ENCODE results near the gene ACAP2.

Gene ACAP2

GRCh38 chr3:195253923-195254432 is 188.8 kb downstream of the ACAP2 start:
- Histone ChIP-seq H3K79me2 (ENCODE audit: control insufficient read depth, insufficient read depth, low read length) (peaks cover 63% of the 10 kb centered on the region), H3K79me1 (ENCODE audit: low read length) (peaks cover 44% of the 10 kb centered on the region), H3K27me3 (ENCODE audit: insufficient read depth, low read length, poor library complexity) (no peaks in the 10 kb centered on the region), H3K56ac (ENCODE audit: low read length) (peak overlapping the region; percentile 63), H2BK120ac (ENCODE audit: low read depth, low read length) (no peak overlapping the region), H2BK5ac (ENCODE audit: low read length) (no peak overlapping the region), H4K5ac (ENCODE audit: low read length) (no peak overlapping the region), H3K23ac (ENCODE audit: low read length) (no peak overlapping the region), H3K36me3 (ENCODE audit: control insufficient read depth, insufficient read depth, low read length) (no peaks in the 10 kb centered on the region), H3K4me1 (ENCODE audit: control insufficient read depth, low read depth, low read length) (peaks cover 6% of the 10 kb centered on the region), H3K4me2 (ENCODE audit: low read length) (no peak overlapping the region), H3K27ac (ENCODE audit: low read depth, low read length) (no peak overlapping the region), H3K4me3 (ENCODE audit: low read length) (no peak overlapping the region), H3K4ac (ENCODE audit: low read depth, low read length) (no peak overlapping the region), H2AK5ac (ENCODE audit: low read length) (no peak overlapping the region), H3K18ac (ENCODE audit: low read length) (no peak overlapping the region), H4K8ac (ENCODE audit: low read depth, low read length) (no peak overlapping the region), H2BK15ac (replicated peaks; ENCODE audit: low read depth) (no peak overlapping the region), H3K9ac (ENCODE audit: low read length) (no peak overlapping the region)
- no CpG with 5 or more reads among the region's 10 CpGs for WGBS (ENCODE audit: extremely low coverage, insufficient coverage, low lambda C conversion rate)
- no peak for DNase-seq

DNA sequence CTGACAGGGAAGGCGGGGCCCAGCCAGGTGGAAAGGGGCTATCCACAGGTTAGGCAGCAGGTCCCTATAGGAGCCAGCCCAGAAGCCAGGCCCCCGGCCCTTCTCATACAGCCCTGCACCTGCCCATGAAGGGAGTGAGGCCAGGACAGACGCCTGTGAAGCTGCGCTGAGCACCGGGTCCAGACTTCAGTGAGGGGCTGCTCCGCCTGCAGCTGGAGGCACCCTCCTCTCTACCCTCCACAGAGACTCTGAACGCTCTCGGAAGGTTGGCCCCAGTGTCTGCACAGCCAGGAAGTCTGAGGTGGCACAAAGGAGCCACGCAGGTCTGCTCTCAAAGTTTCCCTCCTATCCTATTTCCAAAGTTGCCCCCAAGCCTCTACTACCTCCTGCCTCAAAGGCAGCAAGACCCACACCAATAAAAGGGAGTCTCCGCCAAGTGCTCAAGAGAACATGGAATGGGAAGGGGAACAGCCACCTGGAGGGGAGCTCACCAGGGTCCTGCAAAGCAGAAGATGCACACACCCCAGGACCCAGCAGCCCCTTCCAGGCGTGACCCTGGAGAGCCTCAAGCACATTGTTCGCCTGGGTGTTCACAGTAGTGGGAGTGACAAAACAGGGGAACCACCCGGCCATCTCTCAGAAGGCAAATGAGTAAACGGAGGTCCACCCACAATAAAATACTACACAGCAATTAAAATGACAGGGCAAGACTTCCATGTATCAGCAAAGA is 191.3 kb downstream of the ACAP2 start:
- Histone ChIP-seq H2BK120ac (ENCODE audit: low read depth, low read length) (no peak overlapping the region), H3K18ac (ENCODE audit: low read length) (no peak overlapping the region), H3K27ac (ENCODE audit: low read depth, low read length) (no peak overlapping the region), H2BK15ac (replicated peaks; ENCODE audit: low read depth) (no peak overlapping the region), H4K5ac (ENCODE audit: low read length) (no peak overlapping the region), H3K79me2 (ENCODE audit: control insufficient read depth, insufficient read depth, low read length) (peaks cover 53% of the 10 kb centered on the region), H4K8ac (ENCODE audit: low read depth, low read length) (no peak overlapping the region), H3K27me3 (ENCODE audit: insufficient read depth, low read length, poor library complexity) (no peaks in the 10 kb centered on the region), H3K4ac (ENCODE audit: low read depth, low read length) (no peak overlapping the region), H2AK5ac (ENCODE audit: low read length) (no peak overlapping the region), H3K9ac (ENCODE audit: low read length) (no peak overlapping the region), H3K79me1 (ENCODE audit: low read length) (peaks cover 37% of the 10 kb centered on the region), H3K36me3 (ENCODE audit: control insufficient read depth, insufficient read depth, low read length) (no peaks in the 10 kb centered on the region), H2BK5ac (ENCODE audit: low read length) (no peak overlapping the region), H3K23ac (ENCODE audit: low read length) (no peak overlapping the region), H3K4me1 (ENCODE audit: control insufficient read depth, low read depth, low read length) (peaks cover 2% of the 10 kb centered on the region), H3K4me2 (ENCODE audit: low read length) (no peak overlapping the region), H3K56ac (ENCODE audit: low read length) (no peak overlapping the region), H3K4me3 (ENCODE audit: low read length) (no peak overlapping the region)
- WGBS (ENCODE audit: extremely low coverage, insufficient coverage, low lambda C conversion rate), result no CpG with 5 or more reads among the region's 14 CpGs
- no peak for DNase-seq

GRCh38 chr3:195250473-195251251 is 192.2 kb downstream of the ACAP2 start:
- Histone ChIP-seq H3K4me3 (ENCODE audit: low read length) (no peak overlapping the region), H3K4me1 (ENCODE audit: control insufficient read depth, low read depth, low read length) (peaks cover 2% of the 10 kb centered on the region), H3K56ac (ENCODE audit: low read length) (peak overlapping the region; percentile 17), H2BK15ac (replicated peaks; ENCODE audit: low read depth) (no peak overlapping the region), H3K36me3 (ENCODE audit: control insufficient read depth, insufficient read depth, low read length) (no peaks in the 10 kb centered on the region), H4K8ac (ENCODE audit: low read depth, low read length) (no peak overlapping the region), H3K4ac (ENCODE audit: low read depth, low read length) (no peak overlapping the region), H4K5ac (ENCODE audit: low read length) (no peak overlapping the region), H2AK5ac (ENCODE audit: low read length) (no peak overlapping the region), H3K4me2 (ENCODE audit: low read length) (no peak overlapping the region), H3K18ac (ENCODE audit: low read length) (no peak overlapping the region), H3K27ac (ENCODE audit: low read depth, low read length) (no peak overlapping the region), H2BK5ac (ENCODE audit: low read length) (no peak overlapping the region), H3K27me3 (ENCODE audit: insufficient read depth, low read length, poor library complexity) (no peaks in the 10 kb centered on the region), H3K9ac (ENCODE audit: low read length) (no peak overlapping the region), H2BK120ac (ENCODE audit: low read depth, low read length) (no peak overlapping the region), H3K79me1 (ENCODE audit: low read length) (peaks cover 38% of the 10 kb centered on the region), H3K79me2 (ENCODE audit: control insufficient read depth, insufficient read depth, low read length) (peaks cover 53% of the 10 kb centered on the region), H3K23ac (ENCODE audit: low read length) (no peak overlapping the region)
- no peak for DNase-seq
- WGBS (ENCODE audit: extremely low coverage, insufficient coverage, low lambda C conversion rate), result no CpG with 5 or more reads among the region's 14 CpGs

DNA sequence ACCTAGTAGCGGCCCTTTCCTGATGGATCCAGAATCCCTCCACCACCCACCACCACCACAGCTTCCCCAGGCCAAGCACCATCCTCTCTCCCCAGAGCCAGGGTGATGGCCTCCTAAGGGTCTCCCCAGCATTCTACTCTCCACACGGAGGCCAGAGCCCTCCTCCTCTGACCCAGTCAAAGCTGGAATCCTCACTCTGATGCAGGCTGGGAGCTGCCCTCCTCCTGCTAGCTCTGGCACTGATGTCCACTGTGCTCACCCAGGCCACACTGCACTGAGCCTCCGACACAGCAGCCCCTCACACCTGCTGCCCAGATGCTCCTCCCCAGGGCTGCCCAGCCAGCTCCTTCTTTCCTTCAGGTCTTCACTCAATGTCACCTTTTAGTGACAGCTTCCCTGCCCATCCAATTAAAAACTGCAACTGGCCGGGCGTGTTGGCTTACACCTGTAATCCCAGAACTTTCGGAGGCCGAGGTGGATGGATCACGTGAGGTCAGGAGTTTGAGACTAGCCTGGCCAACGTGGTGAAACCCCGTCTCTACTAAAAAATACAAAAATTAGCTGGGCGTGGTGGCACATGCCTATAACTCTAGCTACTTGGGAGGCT is 192.9 kb downstream of the ACAP2 start:
- H2BK120ac ChIP-seq (ENCODE audit: low read depth, low read length), result no peak overlapping the region
- H3K4me2 ChIP-seq (ENCODE audit: low read length), result no peak overlapping the region
- no peak overlapping the region for H2BK5ac ChIP-seq (ENCODE audit: low read length)
- H3K27ac ChIP-seq (ENCODE audit: low read depth, low read length), result no peak overlapping the region
- no peaks in the 10 kb centered on the region for H3K36me3 ChIP-seq (ENCODE audit: control insufficient read depth, insufficient read depth, low read length)
- H3K79me1 ChIP-seq (ENCODE audit: low read length), result peaks cover 34% of the 10 kb centered on the region
- peaks cover 2% of the 10 kb centered on the region for H3K4me1 ChIP-seq (ENCODE audit: control insufficient read depth, low read depth, low read length)
- no peak overlapping the region for H4K8ac ChIP-seq (ENCODE audit: low read depth, low read length)
- H3K56ac ChIP-seq (ENCODE audit: low read length), result no peak overlapping the region
- no peak overlapping the region for H2BK15ac ChIP-seq (replicated peaks; ENCODE audit: low read depth)
- no peak overlapping the region for H2AK5ac ChIP-seq (ENCODE audit: low read length)
- DNase-seq, result no peak
- H3K23ac ChIP-seq (ENCODE audit: low read length), result no peak overlapping the region
- H3K4me3 ChIP-seq (ENCODE audit: low read length), result no peak overlapping the region
- WGBS (ENCODE audit: extremely low coverage, insufficient coverage, low lambda C conversion rate), result no CpG with 5 or more reads among the region's 11 CpGs
- H3K4ac ChIP-seq (ENCODE audit: low read depth, low read length), result no peak overlapping the region
- peaks cover 46% of the 10 kb centered on the region for H3K79me2 ChIP-seq (ENCODE audit: control insufficient read depth, insufficient read depth, low read length)
- H4K5ac ChIP-seq (ENCODE audit: low read length), result no peak overlapping the region
- H3K18ac ChIP-seq (ENCODE audit: low read length), result no peak overlapping the region
- H3K9ac ChIP-seq (ENCODE audit: low read length), result no peak overlapping the region
- H3K27me3 ChIP-seq (ENCODE audit: insufficient read depth, low read length, poor library complexity), result no peaks in the 10 kb centered on the region

GRCh38 chr3:195249057-195249770 is 193.6 kb downstream of the ACAP2 start:
- Histone ChIP-seq H3K36me3 (ENCODE audit: control insufficient read depth, insufficient read depth, low read length) (no peaks in the 10 kb centered on the region), H3K4me3 (ENCODE audit: low read length) (no peak overlapping the region)

More at GRCh38 chr3:195249057-195249770, 193.6 kb downstream of the ACAP2 start:
- H3K56ac ChIP-seq (ENCODE audit: low read length), result peak overlapping the region; percentile 17
- no peak overlapping the region for H3K4ac ChIP-seq (ENCODE audit: low read depth, low read length)
- H2BK15ac ChIP-seq (replicated peaks; ENCODE audit: low read depth), result no peak overlapping the region
- no peak overlapping the region for H2BK120ac ChIP-seq (ENCODE audit: low read depth, low read length)
- peaks cover 2% of the 10 kb centered on the region for H3K4me1 ChIP-seq (ENCODE audit: control insufficient read depth, low read depth, low read length)
- H3K4me2 ChIP-seq (ENCODE audit: low read length), result no peak overlapping the region
- peaks cover 39% of the 10 kb centered on the region for H3K79me2 ChIP-seq (ENCODE audit: control insufficient read depth, insufficient read depth, low read length)
- H2BK5ac ChIP-seq (ENCODE audit: low read length), result no peak overlapping the region
- no peak overlapping the region for H3K27ac ChIP-seq (ENCODE audit: low read depth, low read length)
- H4K8ac ChIP-seq (ENCODE audit: low read depth, low read length), result no peak overlapping the region
- peak overlapping the region; percentile 29 for H3K23ac ChIP-seq (ENCODE audit: low read length)
- no peak overlapping the region for H3K18ac ChIP-seq (ENCODE audit: low read length)
- no CpG with 5 or more reads among the region's 21 CpGs for WGBS (ENCODE audit: extremely low coverage, insufficient coverage, low lambda C conversion rate)
- no peak for DNase-seq
- no peak overlapping the region for H3K9ac ChIP-seq (ENCODE audit: low read length)
- peaks cover 31% of the 10 kb centered on the region for H3K79me1 ChIP-seq (ENCODE audit: low read length)
- no peak overlapping the region for H2AK5ac ChIP-seq (ENCODE audit: low read length)
- no peak overlapping the region for H4K5ac ChIP-seq (ENCODE audit: low read length)
- no peaks in the 10 kb centered on the region for H3K27me3 ChIP-seq (ENCODE audit: insufficient read depth, low read length, poor library complexity)
